ENCODE measurements around the gene IL15. TPM values are rescaled to one million over a fixed set of nuclear protein-coding genes. Genes with fewer than 3 reads are reported as not detected.

IL15 gene
- total RNA-seq, 1 donor from 2014 or later, result 2.2 TPM

DNA sequence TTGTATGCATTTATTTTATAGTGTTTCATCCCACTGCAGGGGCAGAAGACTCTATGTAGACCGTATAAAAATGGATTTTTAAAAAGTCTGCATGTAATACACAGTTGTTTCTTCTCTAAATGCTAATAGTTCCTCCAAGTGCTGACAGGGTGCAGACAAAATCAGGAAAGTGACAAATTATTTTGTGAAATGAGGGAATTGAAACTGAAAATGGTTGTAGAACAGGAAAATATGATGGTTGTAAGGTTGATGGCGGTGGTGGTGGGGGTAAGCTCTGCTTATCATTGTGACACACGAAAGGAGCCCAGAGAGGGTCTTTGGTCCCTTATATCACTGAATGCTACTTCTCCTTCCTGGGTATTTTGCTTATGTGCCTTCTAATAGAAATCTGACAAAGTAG lies 4.3 kb downstream of the IL15 start:
- DNase-seq, result no peak
- H3K4me3 ChIP-seq, result no peak overlapping the region
- H3K36me3 ChIP-seq, result no peaks in the 10 kb centered on the region
- peaks cover 32% of the 10 kb centered on the region for H3K4me1 ChIP-seq
- intact Hi-C loops (cut with micrococcal nuclease), result no loop called here
- no peaks in the 10 kb centered on the region for H3K9me3 ChIP-seq (replicated peaks)
- TF ChIP-seq, protein P1, sequence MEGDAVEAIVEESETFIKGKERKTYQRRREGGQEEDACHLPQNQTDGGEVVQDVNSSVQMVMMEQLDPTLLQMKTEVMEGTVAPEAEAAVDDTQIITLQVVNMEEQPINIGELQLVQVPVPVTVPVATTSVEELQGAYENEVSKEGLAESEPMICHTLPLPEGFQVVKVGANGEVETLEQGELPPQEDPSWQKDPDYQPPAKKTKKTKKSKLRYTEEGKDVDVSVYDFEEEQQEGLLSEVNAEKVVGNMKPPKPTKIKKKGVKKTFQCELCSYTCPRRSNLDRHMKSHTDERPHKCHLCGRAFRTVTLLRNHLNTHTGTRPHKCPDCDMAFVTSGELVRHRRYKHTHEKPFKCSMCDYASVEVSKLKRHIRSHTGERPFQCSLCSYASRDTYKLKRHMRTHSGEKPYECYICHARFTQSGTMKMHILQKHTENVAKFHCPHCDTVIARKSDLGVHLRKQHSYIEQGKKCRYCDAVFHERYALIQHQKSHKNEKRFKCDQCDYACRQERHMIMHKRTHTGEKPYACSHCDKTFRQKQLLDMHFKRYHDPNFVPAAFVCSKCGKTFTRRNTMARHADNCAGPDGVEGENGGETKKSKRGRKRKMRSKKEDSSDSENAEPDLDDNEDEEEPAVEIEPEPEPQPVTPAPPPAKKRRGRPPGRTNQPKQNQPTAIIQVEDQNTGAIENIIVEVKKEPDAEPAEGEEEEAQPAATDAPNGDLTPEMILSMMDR (IDR thresholded peaks at IDR 0.05; ENCODE audit: borderline replicate concordance), result no peak
- no peaks in the 10 kb centered on the region for H3K27me3 ChIP-seq (ENCODE audit: low read depth)
- H3K27ac ChIP-seq (replicated peaks), result no peak overlapping the region

DNA sequence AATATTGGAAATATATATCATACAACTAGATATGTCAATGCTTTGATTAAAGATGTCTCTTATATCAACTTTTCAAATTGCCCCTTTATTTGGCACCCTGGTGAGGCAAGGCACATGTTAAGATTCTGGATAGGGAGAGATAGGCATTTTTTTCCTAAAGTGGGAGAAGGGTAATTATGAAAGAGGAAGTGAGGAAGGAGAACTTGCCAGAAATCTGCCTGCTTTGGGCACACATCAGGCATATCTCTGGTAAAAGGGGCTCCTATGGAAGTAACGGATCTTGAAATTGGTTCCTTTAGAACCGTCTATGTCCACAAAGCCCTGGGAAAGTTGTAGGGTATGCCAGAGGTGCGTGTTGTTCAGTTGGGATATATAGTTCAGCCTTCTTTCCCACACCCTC lies 5.7 kb downstream of the IL15 start:
- Histone ChIP-seq H3K9me3 (replicated peaks) (no peaks in the 10 kb centered on the region), H3K36me3 (no peaks in the 10 kb centered on the region), H3K4me3 (no peak overlapping the region), H3K27ac (replicated peaks) (no peak overlapping the region), H3K27me3 (ENCODE audit: low read depth) (no peaks in the 10 kb centered on the region), H3K4me1 (peaks cover 18% of the 10 kb centered on the region)
- TF ChIP-seq, protein P1 (IDR thresholded peaks at IDR 0.05; ENCODE audit: borderline replicate concordance), result no peak
- DNase-seq, result no peak
- intact Hi-C loops (cut with micrococcal nuclease), result no loop called here

DNA sequence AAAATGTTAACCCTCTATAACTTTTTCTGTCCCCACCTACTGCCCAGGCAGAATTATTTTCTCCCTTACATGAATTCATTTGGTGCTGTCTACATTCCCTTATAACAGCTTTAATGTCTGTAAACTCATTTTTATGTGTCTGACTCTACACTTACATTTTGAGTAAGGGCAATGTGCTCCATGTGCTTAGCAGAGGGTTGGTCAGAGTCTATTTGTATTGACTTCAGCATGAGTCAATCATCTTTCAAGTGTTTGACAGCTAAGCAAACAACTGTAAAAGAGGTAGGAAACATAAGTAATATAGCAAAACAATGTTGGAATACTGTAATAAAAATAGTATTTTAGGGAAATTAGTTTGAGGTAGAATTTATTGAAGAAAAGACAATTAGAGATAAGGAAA lies 6.3 kb downstream of the IL15 start:
- TF ChIP-seq, protein P1 (IDR thresholded peaks at IDR 0.05; ENCODE audit: borderline replicate concordance), result no peak
- no peak for DNase-seq
- Histone ChIP-seq H3K27ac (replicated peaks) (no peak overlapping the region), H3K4me3 (no peak overlapping the region), H3K4me1 (peaks cover 17% of the 10 kb centered on the region), H3K36me3 (no peaks in the 10 kb centered on the region), H3K9me3 (replicated peaks) (no peaks in the 10 kb centered on the region), H3K27me3 (ENCODE audit: low read depth) (no peaks in the 10 kb centered on the region)
- intact Hi-C loops (cut with micrococcal nuclease), result no loop called here

GRCh38 chr4:141643557-141643956 lies 7.2 kb downstream of the IL15 start:
- Histone ChIP-seq H3K27ac (replicated peaks) (no peak overlapping the region), H3K4me3 (no peak overlapping the region), H3K27me3 (ENCODE audit: low read depth) (no peaks in the 10 kb centered on the region), H3K9me3 (replicated peaks) (no peaks in the 10 kb centered on the region), H3K4me1 (peaks cover 20% of the 10 kb centered on the region), H3K36me3 (no peaks in the 10 kb centered on the region)
- DNase-seq, result no peak
- intact Hi-C loops (cut with micrococcal nuclease), result no loop called here
- TF ChIP-seq, protein P1 (IDR thresholded peaks at IDR 0.05; ENCODE audit: borderline replicate concordance), result no peak

DNA sequence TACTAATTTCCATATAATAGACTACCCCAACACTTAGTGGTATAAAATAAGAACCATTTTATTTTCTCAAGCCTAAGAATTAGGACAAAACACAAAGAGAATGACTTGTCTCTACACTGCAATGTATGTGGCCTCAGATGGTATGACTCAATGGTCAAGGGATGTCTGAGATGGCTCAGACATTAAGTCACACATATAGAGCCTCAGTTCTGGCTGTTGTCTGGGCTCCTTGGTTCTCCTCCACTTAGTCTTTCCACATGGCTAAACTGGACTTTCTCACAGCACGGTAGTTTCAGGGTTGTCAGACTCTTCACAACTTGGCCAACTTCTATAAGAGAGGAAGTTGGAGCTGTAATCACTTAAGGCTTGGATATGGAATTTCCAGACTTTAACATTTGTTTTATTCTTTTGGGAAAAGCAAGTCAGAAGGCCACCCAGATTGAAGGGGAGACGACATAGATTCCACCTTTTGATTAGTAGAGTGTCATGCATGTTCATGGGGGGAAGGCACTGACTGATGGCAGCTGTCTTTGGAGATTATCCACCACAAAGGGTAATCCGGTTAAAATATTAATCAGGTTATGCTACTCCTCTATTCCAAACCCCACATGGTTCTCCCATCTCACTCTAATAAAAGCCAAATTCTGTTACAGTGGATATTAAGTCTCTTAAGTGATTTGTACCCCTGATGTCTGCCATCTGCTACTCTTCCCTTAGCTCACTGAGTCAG lies 9.4 kb downstream of the IL15 start:
- no peaks in the 10 kb centered on the region for H3K9me3 ChIP-seq (replicated peaks)
- H3K4me3 ChIP-seq, result no peak overlapping the region
- H3K27me3 ChIP-seq (ENCODE audit: low read depth), result no peaks in the 10 kb centered on the region
- no peak for DNase-seq
- TF ChIP-seq, protein P1 (IDR thresholded peaks at IDR 0.05; ENCODE audit: borderline replicate concordance), result no peak
- H3K36me3 ChIP-seq, result no peaks in the 10 kb centered on the region
- H3K27ac ChIP-seq (replicated peaks), result no peak overlapping the region
- intact Hi-C loops (cut with micrococcal nuclease), result no loop called here
- H3K4me1 ChIP-seq, result peaks cover 16% of the 10 kb centered on the region

Measured in left ventricle myocardium inferior (tissue), 1 donor.